NCI-H226 (cell line): ENCODE measurements around the gene ZBED4.
A peak's percentile ranks its signal among the peaks of the same experiment; 100 is the strongest.
"Not testable (repeated sequence)": the region's sequence is repeated elsewhere in the genome, so short reads cannot be mapped to it uniquely, and the experiment has no call there.

Source experiments
- DNase-seq: peaks from one replicate; pipeline ENCODE4 v3.0.0-alpha.2; 2015

Gene ZBED4, protein sequence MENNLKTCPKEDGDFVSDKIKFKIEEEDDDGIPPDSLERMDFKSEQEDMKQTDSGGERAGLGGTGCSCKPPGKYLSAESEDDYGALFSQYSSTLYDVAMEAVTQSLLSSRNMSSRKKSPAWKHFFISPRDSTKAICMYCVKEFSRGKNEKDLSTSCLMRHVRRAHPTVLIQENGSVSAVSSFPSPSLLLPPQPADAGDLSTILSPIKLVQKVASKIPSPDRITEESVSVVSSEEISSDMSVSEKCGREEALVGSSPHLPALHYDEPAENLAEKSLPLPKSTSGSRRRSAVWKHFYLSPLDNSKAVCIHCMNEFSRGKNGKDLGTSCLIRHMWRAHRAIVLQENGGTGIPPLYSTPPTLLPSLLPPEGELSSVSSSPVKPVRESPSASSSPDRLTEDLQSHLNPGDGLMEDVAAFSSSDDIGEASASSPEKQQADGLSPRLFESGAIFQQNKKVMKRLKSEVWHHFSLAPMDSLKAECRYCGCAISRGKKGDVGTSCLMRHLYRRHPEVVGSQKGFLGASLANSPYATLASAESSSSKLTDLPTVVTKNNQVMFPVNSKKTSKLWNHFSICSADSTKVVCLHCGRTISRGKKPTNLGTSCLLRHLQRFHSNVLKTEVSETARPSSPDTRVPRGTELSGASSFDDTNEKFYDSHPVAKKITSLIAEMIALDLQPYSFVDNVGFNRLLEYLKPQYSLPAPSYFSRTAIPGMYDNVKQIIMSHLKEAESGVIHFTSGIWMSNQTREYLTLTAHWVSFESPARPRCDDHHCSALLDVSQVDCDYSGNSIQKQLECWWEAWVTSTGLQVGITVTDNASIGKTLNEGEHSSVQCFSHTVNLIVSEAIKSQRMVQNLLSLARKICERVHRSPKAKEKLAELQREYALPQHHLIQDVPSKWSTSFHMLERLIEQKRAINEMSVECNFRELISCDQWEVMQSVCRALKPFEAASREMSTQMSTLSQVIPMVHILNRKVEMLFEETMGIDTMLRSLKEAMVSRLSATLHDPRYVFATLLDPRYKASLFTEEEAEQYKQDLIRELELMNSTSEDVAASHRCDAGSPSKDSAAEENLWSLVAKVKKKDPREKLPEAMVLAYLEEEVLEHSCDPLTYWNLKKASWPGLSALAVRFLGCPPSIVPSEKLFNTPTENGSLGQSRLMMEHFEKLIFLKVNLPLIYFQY

DNA sequence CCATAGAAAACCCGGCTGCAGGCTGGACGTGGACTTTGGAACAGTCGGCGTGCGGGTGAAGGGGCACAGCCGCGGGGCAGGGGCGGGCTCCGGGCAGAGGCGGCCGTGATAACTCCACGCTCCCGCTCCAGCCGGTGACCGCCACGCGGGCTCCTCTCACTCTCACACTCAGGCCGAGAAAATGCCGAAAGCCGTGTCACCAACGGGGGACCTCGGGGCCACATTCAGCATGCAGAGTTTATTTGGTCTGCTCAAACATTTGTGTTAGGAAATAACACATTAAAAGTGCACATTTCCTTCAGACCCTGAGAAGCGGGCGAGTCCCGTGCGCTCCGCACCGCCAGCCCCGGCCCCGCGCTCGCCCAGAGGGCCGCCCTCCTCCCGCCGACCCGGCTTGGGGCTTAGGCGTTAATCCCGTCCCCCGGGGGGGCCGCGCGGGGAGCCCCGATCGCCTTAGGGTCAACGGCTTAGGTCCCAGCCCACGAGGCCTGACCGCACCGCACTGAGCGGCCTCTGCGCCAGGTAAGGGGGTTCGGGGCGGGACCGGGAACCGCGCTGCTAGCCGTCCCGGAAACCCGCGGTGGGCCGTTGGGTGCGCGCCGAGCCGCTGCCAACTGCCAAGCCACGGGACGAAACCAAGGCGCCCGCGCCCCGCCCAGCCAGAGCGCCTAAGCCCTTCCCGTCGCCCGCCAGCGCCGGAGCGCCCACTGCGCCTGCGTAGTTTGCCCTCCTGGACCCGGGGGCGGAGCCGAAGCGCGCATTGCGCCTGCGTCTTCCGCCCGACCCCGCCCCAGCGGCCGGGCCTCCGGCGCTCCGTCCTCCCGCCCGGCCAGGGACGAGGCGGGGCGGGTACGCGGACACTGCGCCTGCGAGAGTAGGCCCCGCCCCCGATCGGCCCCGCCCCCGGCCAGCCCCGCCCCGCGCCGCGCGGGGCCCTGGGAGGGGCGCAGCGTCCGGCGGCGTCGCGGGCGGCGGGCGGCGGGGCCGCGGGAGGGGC is at the start of gene ZBED4:
Gene ZBED4, plus strand, starts transcription at position 947 of the 997 bp plus-strand sequence. CDS start 29,819 bp downstream, outside the sequence.
- peak; percentile 75 for DNase-seq

- DNase-seq = no peak
Observed at GRCh38 chr22:49807129-49807528, 46.5 kb upstream of the ZBED4 start.

DNA sequence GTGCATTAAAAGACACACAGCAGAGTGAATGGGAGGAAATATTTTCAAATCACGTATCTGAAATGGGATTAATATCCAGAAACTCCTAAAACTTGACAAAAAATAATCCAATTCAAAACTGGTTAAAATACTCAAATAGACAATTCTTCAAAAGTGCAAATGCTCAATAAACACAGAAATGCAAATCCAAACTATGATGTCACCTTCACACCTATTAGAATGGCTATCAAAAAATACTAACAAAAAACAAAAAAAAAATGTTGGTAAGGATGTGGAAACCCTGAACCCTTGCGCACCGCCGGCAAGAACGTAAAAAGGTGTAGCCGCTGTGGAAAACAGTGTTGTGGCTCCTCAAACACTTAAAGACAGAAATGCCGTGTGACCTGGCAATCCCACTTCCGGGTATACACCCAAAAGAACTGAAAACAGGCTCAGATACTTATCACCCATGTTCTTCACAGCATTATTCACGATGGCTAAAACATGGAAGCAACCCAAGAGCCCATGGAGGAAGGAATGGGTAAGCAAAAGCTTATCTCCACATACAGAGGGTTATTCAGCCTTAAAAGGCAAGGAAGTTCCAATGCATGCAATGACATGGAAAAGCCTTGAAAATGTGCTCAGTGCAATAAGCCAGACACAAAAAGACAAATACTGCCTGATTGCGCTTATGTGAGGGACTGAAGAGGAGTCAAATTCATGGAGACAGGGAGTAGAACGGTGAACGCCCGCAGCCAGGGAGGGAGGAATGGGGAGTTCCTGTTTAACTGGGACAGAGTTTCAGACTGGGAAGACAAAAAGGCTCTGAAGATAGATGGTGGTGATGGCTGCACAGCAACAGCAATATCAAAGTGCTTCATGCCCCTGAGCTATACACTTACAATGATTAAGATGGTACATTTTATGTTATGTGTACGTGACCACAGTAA is 45.6 kb upstream of the ZBED4 start:
- no peak for DNase-seq

DNA sequence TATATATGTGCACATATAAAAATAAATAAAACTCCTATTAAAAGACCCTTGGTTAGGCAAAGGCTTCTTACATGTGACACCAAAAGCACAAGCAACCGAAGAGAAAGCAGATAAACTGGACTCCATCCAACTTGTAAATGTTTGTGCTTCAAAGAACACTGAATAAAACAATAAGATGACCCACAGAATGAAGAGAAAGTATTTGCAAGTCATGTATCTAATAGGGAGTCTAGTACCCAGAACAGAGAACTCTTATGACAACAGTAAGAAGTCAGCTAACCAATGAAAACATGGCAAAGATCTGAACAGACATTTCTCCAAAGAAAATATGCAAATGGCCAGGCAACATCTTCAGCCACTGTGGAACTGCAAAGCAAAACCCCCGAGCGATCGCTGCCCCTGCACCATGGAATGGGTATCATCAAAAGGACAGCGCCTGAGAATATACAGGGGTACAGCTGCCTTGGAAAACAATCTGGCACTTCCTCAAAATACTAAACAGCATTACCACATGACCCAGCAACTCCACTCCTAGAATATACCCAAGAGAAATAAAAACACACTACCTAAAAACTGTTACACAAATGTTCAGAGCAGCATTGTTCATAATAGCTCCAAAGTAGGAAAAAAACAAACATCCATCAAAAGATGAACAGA is 43.2 kb upstream of the ZBED4 start:
- DNase-seq = no peak

DNA sequence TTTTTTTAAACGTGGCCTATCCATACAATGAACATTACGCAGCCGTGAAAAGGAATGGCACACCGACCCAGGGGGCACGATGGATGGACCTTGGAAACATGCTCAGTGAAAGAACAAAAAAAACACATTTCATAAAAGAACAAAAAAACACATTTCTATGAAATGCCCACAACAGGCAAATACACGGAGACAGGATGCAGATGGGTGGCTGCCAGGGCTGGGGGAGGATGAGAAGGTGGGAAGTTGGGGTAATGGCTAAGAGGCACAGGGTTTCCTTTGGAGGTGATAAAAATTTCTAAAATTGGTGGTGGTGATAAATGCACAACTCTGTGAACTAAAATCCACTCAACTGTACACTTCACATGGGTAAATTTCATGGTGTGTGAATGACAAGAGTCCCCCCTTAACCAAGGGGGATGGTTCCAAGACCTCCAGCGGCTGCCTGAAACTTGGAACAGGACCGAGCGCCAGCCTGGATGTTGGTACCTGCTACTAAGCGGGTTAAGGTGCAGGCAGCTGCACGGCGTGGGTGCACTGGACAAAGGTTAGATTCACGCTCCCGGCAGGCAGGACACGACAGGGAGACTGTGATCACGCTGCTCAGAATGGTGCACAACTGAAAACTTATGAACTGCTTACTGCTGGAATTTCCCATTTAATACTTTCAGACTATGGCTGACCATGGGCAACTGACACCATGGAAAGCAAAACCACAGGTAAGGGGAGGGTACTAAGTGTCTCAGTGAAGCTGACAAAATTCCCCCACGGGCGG is 42.4 kb upstream of the ZBED4 start:
- DNase-seq = no peak

- DNase-seq = no peak
Observed at GRCh38 chr22:49812838-49813237, 40.8 kb upstream of the ZBED4 start.

GRCh38 chr22:49814164-49814686 is 39.4 kb upstream of the ZBED4 start:
- no peak for DNase-seq

GRCh38 chr22:49814856-49815255 is 38.8 kb upstream of the ZBED4 start:
- DNase-seq = no peak

GRCh38 chr22:49815641-49816091 is 38.0 kb upstream of the ZBED4 start:
- DNase-seq = no peak

- DNase-seq = no peak
Observed at GRCh38 chr22:49817359-49817758, 36.3 kb upstream of the ZBED4 start.

GRCh38 chr22:49820984-49821383 is 32.7 kb upstream of the ZBED4 start:
- DNase-seq = no peak

- not testable (repeated sequence) for DNase-seq
Observed at GRCh38 chr22:49821741-49822140, 31.9 kb upstream of the ZBED4 start.

- DNase-seq = no peak
Observed at GRCh38 chr22:49823289-49824045, 30.2 kb upstream of the ZBED4 start.

- DNase-seq = no peak
Observed at GRCh38 chr22:49824185-49824925, 29.3 kb upstream of the ZBED4 start.

GRCh38 chr22:49824936-49825335 is 28.7 kb upstream of the ZBED4 start:
- DNase-seq = no peak

GRCh38 chr22:49825436-49825835 is 28.2 kb upstream of the ZBED4 start:
- DNase-seq = peak; percentile 39

GRCh38 chr22:49825944-49826602 is 27.6 kb upstream of the ZBED4 start:
- no peak for DNase-seq
